NCI-H2171 treated with DMSO at 0.1 percent for 48 hours (cell line): ENCODE results near the gene MTREX.
"Not testable (repeated sequence)": the region's sequence is repeated elsewhere in the genome, so short reads cannot be mapped to it uniquely, and the experiment has no call there.

Source experiments
- DNase-seq: peaks from one replicate; lab custom pipeline; 2025; lab: John Stamatoyannopoulos, UW

Gene MTREX

GRCh38 chr5:55307383-55308253 lies at the start of gene MTREX, which contains the start of gene DHX29:
TSS of gene MTREX (plus strand) at chr5:55307989. CDS start at chr5:55308014, 25 bp downstream.
TSS of gene DHX29 (minus strand) at chr5:55307694. CDS start at chr5:55307573, 121 bp downstream.
- DNase-seq = peak; percentile 97

GRCh38 chr5:55258339-55258738 lies 49.5 kb upstream of the MTREX start:
- no peak for DNase-seq

GRCh38 chr5:55276771-55277170 lies 31.0 kb upstream of the MTREX start:
- DNase-seq = no peak

- no peak for DNase-seq
Observed at GRCh38 chr5:55278778-55279177, 29.0 kb upstream of the MTREX start.

- DNase-seq = no peak
Observed at GRCh38 chr5:55286411-55286933, 21.3 kb upstream of the MTREX start.

- DNase-seq = no peak
Observed at GRCh38 chr5:55289808-55290207, 18.0 kb upstream of the MTREX start.

- no peak for DNase-seq
Observed at GRCh38 chr5:55290991-55291390, 16.8 kb upstream of the MTREX start.

GRCh38 chr5:55294935-55295334 lies 12.9 kb upstream of the MTREX start:
- no peak for DNase-seq

GRCh38 chr5:55300890-55301289 lies 6.9 kb upstream of the MTREX start:
- DNase-seq = no peak

- DNase-seq = no peak
Observed at GRCh38 chr5:55303238-55303690, 4.5 kb upstream of the MTREX start.

GRCh38 chr5:55304584-55304983 lies 3.2 kb upstream of the MTREX start:
- no peak for DNase-seq

GRCh38 chr5:55305345-55305744 lies 2.4 kb upstream of the MTREX start:
- DNase-seq = no peak

GRCh38 chr5:55306641-55307382 lies 977 bp upstream of the MTREX start:
- peak; percentile 53 for DNase-seq

- DNase-seq = peak; percentile 76
Observed at GRCh38 chr5:55308254-55308836, 556 bp downstream of the MTREX start.

GRCh38 chr5:55313870-55314617 lies 6.3 kb downstream of the MTREX start:
- DNase-seq = no peak

GRCh38 chr5:55316289-55316688 lies 8.5 kb downstream of the MTREX start:
- no peak for DNase-seq

- no peak for DNase-seq
Observed at GRCh38 chr5:55316837-55317236, 9.0 kb downstream of the MTREX start.

- not testable (repeated sequence) for DNase-seq
Observed at GRCh38 chr5:55318237-55318636, 10.4 kb downstream of the MTREX start.

- no peak for DNase-seq
Observed at GRCh38 chr5:55319491-55319890, 11.7 kb downstream of the MTREX start.

- DNase-seq = no peak
Observed at GRCh38 chr5:55320571-55320970, 12.8 kb downstream of the MTREX start.

- no peak for DNase-seq
Observed at GRCh38 chr5:55324006-55324405, 16.2 kb downstream of the MTREX start.
